Esophagus muscularis mucosa (tissue), 4 donors: Measurements from ENCODE around the gene CASTOR1.

Source experiments
- CTCF ChIP-seq, 3 experiments: fragments of 200-600 bp in 2 of 3; fragments of 450-650 bp in 1 of 3; sonication (generic) in 2 of 3; IDR thresholded peaks; one replicate each; pipeline ENCODE4 v1.5.1; 2017 to 2019; ENCODE audit warnings: antibody characterized with exemption in 3 of 3, mild to moderate bottlenecking in 2 of 3, moderate library complexity in 1 of 3
- EP300 ChIP-seq: sonication (generic); formaldehyde crosslinking; IDR thresholded peaks from one replicate; pipeline ENCODE4 v1.6.1; 2017; ENCODE audit warnings: antibody characterized with exemption
- POLR2A ChIP-seq: fragments of 450-650 bp; IDR thresholded peaks from one replicate; pipeline ENCODE4 v1.6.1; 2017; ENCODE audit warnings: antibody characterized with exemption, moderate library complexity, mild to moderate bottlenecking, low read depth

- no peak for TF ChIP-seq POLR2A
- TF ChIP-seq CTCF (IDR thresholded peaks at IDR 0.05), result no peak
- no peak for TF ChIP-seq EP300
Measured at GRCh38 chr22:30284666-30285065, 4.6 kb downstream of the CASTOR1 start.
